GM11168 (cell line): ENCODE measurements around the gene AP2M1.
"Not testable (repeated sequence)": the region's sequence is repeated elsewhere in the genome, so short reads cannot be mapped to it uniquely, and the experiment has no call there.

Experiments used
- in situ Hi-C: fragments of 300-500 bp; cut with MboI; formaldehyde crosslinking; loops from one replicate; pipeline ENCODE4 v1.12.0; 2022; ENCODE audit warnings: low sequenced_read_pairs; ENCODE audit not compliant: unreplicated experiment

Gene AP2M1

GRCh38 chr3:184174646-184175492, at the start of gene AP2M1:
Gene AP2M1 (plus strand): TSS chr3:184174855. CDS start chr3:184176994, 2,139 bp downstream.
- in situ Hi-C loops, result no loop called here

DNA sequence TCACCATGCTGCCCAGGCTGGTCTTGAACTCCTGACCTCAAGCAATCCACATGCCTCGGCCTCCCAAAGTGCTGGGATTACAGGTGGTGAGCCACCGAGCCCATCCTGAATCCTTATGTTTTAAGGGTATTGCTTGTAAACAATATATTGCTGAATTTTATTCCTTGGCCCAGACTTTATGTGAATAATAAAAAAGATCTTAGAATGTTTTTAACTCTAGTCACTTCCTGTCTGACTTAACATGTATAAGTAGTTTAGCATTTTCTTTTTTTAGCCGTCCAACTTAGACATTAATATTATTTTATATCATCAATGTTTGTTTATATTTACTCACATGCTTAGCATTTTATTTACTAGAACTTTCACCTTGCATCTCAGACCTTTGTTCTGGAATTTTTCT, 48.6 kb upstream of the AP2M1 start:
- in situ Hi-C loops, result no loop called here

GRCh38 chr3:184129012-184129411, 45.6 kb upstream of the AP2M1 start:
- in situ Hi-C loops, result no loop called here

GRCh38 chr3:184132945-184133344, 41.7 kb upstream of the AP2M1 start:
- in situ Hi-C loops, result no loop called here

- in situ Hi-C loops, result no loop called here
Measured at GRCh38 chr3:184133840-184134745, 40.6 kb upstream of the AP2M1 start.

DNA sequence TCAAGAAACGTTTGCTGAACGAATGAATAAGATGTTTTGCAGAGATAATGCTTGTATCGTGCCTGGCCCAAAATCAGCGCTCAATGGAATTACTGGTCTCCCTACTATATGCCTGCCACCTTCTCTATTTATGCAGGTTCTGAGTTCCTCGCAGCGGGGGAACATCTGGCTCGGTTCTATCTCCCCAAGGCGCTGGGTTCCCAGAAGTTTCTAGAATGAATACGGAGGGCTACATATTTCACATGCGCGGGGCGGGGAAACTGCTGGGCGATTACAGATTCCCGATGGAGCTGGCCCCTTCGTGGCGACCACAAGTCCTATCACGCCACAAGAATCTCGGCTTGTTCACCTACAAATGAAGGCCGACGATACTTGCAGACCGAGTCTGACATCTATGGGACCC, 39.9 kb upstream of the AP2M1 start:
- in situ Hi-C loops, result no loop called here

DNA sequence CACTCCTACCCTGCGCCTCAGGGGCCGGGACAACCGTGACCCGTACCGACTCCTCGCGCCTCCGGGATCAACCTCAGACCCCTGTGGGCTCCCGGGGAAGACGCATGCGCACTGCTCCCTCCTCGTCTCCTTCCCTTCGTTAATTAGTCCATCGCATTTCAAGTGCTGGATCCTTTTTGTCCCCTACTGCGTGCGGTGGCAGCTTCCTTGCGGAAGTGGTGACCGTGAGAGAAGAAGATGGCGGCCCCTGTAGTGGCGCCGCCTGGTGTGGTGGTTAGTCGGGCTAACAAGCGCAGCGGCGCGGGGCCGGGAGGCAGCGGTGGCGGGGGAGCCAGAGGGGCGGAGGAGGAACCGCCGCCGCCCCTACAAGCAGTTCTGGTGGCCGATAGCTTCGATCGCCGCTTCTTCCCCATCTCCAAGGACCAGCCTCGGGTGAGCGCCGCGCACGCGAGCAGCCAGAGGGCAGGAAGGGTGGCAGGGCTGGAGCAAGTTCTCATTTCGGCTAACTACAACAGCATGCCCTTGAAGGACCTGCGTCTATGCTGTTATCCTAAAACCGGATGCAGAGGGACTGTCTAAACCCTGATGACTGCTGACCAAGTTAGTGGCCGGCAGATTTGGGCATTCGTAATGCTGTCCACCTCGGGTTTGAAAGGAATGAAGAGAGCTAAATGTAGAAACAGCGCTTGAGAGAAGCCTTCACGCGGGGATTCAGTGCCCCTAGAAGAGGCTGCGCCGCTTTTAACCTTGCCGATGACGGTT, 39.3 kb upstream of the AP2M1 start, which contains the start of gene EIF2B5:
Gene EIF2B5, plus strand, starts transcription at position 210 of the 762 bp plus-strand sequence. Its CDS starts 28 bp downstream, at position 238.
- in situ Hi-C loops, result no loop called here

DNA sequence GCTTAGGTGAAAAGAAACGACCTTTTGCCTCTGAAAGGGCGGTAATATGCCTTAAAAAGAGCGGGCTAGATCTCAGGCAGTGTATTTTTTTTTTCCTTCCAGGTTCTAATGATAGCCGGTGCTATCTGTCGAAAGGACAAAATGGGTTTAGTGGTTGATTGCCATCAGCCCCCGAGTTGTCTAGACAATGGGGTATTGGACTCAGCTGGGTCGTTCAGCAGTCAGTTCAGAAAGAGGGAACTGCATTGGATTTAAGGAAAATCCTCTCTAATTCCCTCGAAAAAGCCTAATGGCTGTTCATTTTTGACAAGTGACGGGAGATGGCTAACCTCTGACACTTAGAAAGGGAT, 38.8 kb upstream of the AP2M1 start:
- in situ Hi-C loops, result no loop called here

DNA sequence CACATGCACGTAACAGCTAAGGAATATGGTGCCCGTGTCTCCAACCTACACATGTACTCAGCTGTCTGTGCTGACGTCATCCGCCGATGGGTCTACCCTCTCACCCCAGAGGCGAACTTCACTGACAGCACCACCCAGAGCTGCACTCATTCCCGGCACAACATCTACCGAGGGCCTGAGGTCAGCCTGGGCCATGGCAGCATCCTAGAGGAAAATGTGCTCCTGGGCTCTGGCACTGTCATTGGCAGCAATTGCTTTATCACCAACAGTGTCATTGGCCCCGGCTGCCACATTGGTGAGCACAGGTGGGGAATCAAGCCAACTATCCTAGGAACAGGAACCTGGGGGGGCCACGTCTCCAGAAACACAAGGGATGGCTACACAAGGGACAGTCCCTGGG, 34.2 kb upstream of the AP2M1 start:
- in situ Hi-C loops, result no loop called here

DNA sequence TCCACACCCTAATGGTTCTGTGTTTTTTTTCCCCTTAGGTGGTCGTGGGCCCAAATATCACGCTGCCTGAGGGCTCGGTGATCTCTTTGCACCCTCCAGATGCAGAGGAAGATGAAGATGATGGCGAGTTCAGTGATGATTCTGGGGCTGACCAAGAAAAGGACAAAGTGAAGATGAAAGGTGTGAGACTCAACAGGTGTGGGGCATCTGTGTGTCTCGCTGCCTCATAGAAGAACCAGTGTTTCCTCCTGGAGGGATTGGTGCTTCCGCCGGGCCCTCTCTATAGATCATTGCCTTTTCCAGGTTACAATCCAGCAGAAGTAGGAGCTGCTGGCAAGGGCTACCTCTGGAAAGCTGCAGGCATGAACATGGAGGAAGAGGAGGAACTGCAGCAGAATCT, 32.5 kb upstream of the AP2M1 start:
- in situ Hi-C loops, result no loop called here

- in situ Hi-C loops, result no loop called here
Measured at GRCh38 chr3:184143327-184143726, 31.3 kb upstream of the AP2M1 start.

- in situ Hi-C loops, result no loop called here
Measured at GRCh38 chr3:184144505-184144904, 30.1 kb upstream of the AP2M1 start.

DNA sequence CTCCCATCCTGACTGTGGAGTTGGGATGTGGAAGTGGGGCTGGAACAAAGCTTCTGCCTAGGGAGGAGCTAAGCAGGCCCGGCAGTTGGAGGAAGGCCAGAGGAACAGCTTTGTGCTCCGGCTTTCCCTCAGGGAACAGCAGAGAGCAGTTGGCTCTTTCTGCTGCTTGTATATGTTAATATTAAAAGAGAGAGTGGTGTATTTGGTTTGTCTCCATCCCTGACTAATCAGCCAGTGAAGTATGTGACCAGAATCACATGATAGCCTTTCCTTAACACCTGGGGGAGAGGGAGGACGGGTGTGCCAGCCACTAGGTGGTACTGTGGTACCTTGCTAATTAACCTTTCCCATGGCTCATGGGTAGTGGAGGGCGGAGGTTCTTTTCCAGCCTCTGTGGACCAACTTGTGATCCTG, 29.5 kb upstream of the AP2M1 start:
- in situ Hi-C loops, result no loop called here

DNA sequence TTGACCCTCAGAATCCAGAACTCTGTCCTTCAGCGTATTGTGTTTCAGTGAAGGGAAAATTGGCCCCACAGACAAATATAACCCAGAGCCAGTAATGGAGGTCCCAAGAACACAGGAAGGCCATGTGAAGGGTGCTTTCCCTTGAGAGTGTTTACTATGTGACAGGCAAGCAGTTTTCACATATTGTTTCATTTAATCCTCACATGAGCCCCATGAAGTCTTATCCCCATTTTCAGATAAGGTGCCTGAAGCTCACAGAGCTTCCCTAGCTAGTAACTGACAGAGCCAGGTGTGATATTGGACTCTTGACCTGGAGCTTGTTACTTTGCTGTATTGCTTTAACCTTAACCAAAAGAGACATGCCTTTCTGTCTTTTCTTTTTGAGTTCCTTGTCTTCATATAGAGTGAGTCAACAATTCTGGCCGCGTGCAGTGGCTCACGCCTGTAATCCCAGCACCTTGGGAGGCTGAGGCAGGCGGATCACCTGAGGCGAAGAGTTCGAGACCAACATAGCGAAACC, 28.8 kb upstream of the AP2M1 start:
- in situ Hi-C loops, result no loop called here

DNA sequence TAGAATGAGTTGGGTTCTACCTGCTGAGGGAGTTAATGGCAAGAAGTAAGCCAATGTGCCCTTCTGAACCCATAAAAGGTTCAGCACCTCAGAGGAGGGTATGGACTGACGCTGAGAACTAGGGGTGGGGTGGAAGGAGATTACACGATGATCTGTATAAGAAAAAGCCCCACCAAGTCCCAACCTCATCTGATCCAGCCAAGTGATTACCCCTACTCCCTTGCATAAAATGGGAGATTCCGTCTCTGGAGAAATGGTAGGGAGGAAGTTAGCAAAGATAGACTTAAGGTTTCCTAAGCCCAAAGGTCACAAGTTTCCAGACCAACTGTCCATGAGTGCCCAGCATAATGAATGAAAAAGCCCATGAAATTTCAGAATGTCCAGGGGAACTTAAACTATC, 26.6 kb upstream of the AP2M1 start:
- in situ Hi-C loops, result no loop called here

GRCh38 chr3:184149123-184149522, 25.5 kb upstream of the AP2M1 start:
- in situ Hi-C loops, result no loop called here

DNA sequence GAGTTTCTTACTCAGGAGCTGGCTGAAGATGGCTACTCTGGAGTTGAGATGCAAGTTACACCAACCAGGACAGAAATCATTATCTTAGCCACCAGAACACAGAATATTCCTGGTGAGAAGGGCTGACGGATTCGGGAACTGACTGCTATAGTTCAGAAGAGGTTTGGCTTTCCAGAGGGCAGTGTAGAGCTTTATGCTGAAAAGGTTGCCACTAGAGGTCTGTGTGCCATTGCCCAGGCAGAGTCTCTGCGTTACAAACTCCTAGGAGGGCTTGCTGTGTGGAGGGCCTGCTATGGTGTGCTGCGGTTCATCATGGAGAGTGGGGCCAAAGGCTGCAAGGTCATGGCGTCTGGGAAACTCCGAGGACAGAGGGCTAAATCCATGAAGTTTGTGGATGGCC, 24.9 kb upstream of the AP2M1 start:
- in situ Hi-C loops, result not testable (repeated sequence)

DNA sequence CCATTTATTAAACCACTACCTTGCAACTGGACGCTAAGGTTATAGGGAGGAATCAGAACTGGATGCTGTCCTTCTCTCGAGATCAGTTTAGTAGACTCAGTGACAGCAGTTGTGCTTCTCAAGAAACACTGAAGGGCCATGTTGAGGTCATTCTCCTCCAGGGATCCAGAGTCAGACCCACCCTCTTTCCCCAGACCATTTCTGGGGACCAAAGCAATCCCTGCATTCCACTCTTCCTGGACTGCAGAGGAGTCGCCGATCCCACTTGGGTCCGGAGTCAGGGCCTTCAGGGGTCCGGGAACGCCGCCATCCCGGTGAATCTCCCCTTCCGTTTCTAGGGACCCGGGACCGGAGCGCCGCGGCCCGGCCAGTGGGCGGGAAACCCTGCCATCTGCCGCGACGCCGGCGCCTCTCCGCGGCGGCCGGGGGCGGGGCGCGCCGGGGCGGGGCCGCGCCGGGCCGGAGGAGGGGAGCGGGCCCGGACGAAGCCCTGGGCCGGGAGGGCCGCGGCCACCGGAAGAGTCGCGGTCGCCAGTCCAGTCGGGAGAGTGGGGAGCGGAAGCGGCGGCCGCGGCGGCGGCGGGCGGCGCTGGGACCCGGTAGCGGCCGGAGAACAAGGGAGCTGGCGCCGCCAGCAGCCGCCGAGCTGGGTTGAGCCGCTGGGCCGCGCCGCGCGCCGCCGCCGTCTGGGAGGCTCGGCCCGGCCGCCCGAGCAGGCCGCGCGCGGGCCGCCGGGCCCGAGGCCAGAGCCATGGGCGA, 19.6 kb upstream of the AP2M1 start, which contains the start of gene DVL3:
Gene DVL3, plus strand, starts transcription at position 493 of the 759 bp plus-strand sequence. Its CDS starts 259 bp downstream, at position 752.
- in situ Hi-C loops, result no loop called here
